Amniotic stem cell (primary cell): ENCODE measurements around the gene CSAD.

Experiments used
- DNase-seq: peaks from one replicate; lab custom pipeline; 2025; lab: John Stamatoyannopoulos, UW

The CSAD gene, protein sequence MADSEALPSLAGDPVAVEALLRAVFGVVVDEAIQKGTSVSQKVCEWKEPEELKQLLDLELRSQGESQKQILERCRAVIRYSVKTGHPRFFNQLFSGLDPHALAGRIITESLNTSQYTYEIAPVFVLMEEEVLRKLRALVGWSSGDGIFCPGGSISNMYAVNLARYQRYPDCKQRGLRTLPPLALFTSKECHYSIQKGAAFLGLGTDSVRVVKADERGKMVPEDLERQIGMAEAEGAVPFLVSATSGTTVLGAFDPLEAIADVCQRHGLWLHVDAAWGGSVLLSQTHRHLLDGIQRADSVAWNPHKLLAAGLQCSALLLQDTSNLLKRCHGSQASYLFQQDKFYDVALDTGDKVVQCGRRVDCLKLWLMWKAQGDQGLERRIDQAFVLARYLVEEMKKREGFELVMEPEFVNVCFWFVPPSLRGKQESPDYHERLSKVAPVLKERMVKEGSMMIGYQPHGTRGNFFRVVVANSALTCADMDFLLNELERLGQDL

DNA sequence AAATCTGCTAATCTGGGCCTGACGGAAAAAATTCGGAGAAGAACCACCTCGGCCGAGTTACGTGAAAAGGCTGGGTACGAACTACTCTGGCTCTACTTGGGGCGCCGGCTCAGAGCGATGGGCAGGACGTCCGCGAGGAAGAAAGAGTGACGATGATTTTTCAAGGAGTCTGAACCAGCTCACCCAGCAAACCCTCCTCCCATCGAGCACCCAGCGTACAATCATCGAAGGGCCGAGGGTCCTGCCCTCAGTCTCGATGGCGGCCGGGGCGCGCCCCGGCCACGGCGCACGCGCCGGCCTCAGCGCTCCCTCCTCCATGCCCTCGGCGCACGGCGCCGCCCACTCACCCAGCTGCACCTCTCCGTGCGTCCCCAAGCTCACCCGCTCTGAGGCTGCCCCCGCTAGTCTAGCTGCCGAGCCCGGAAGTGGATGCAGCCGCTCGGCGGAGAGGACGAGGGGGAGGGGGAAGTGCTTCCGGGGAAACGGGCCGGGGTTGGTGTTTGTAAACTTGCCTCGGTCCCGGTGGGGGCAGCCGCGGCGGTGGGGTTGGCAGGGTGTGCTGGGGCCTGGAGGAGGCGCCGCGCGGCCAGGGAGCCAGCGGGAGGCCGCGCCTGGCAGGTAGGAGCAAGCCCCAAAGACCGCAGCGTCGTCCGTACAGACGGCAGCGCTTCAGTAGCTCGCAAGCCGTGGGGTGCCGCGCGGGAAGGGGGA is at the start of gene CSAD, which contains the start of gene ZNF740:
CSAD (minus strand) TSS at position 706 of the 711 bp plus-strand sequence. CDS start 7,455 bp downstream, outside the sequence.
ZNF740 (plus strand) TSS at position 503 of the 711 bp plus-strand sequence. CDS start 1,262 bp downstream, outside the sequence.
- DNase-seq, result peak; percentile 89

DNA sequence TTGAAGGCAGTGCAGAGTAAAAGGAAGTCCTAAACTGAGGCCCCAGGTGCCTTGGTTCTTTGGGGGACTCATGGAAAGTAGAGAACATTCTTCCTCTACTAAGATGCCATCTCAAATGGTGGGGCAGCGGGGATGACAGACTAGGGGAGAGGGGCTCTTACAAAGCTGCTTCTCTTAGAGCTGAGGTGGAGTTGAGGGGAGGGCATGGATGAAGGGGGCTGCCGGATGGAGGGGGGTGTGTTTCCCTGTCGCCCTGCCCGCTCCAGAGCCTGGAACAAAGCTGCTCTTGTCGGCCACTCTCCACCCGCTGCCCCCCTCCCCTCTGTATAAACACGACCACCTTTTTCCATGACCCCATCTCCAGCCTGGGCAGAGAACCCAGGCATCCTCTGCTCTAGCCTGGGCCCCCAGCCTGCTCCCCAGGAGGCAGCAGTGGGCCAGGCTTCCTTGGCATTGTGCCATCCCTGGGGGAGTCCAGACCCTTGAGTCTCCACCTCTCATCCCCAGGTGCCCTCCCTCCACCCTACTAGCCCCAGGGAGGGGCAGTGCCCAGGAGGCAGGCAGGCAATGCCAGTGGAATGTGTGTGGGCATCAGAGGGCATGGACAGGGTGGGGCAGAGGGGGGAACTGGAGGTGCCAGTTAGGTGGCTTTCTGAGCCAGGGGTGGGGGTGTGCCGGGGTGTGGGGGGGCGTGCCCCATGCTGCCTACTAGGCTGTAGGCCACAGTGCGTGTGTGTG is 49.6 kb upstream of the CSAD start:
- no peak for DNase-seq

DNA sequence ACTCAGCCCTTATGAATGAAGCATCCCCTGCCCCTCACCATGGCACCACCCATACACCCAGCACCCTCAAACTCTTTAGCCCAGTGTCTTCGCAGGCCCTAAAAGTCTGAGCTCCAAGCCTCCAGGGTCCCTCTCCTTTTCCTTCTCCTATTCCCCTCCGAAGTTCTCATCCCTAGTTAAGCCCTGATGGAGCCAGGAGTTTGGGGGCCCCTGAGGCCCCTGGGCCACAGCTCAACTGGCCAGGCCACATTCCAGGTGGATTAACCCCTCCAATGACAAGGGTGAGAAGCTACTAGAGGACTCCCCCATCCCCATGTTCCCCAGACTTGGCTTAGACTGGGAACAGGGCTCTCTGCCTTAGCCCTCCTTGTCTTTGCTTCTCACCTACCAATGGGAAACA is 48.7 kb upstream of the CSAD start:
- no peak for DNase-seq

- no peak for DNase-seq
Measured at GRCh38 chr12:53227836-53228235, 47.1 kb upstream of the CSAD start.

GRCh38 chr12:53227341-53227740 is 46.6 kb upstream of the CSAD start:
- no peak for DNase-seq

- DNase-seq, result no peak
Measured at GRCh38 chr12:53226815-53227214, 46.1 kb upstream of the CSAD start.

GRCh38 chr12:53225635-53226424 is 45.1 kb upstream of the CSAD start:
- no peak for DNase-seq

GRCh38 chr12:53224897-53225634 is 44.3 kb upstream of the CSAD start:
- no peak for DNase-seq

DNA sequence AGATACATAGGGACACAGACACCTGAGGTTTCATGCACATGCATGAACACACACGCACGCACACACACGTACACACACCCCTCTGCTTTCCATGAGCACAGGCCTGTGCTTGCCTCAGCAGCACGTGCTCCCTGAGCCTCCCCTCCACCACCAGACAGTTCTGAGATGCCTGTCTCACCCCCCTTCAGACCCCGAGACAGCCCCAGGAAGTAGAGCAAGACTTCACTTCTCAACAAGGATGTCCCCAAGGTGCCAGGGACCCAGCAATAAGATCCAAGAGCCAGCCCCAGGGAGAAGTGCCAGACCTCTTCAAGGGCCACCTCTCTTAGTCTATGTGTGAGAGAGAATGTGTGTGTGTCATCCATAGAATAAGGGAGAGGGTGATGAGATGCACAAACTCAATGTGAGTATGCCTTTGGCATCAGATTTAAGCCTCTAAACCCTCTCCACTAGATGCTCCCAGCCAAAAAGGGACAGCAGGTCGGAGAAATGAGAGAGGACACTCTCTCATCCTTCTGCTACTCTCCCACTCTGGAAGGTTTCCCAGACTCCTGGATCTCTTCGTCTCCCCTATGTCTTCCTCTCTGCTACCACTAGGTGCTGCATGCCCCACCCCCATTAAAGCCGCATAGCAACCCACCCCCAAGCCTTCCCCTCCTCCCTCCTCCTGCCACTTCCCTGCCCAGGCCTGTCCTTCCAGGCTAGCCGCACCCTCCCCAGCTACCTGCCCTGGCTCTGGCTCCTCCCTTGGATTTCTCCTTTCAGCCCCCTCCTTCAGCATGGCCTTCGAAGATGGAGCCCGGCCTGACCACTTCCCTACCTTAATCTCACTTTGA is 43.6 kb upstream of the CSAD start:
- no peak for DNase-seq

DNA sequence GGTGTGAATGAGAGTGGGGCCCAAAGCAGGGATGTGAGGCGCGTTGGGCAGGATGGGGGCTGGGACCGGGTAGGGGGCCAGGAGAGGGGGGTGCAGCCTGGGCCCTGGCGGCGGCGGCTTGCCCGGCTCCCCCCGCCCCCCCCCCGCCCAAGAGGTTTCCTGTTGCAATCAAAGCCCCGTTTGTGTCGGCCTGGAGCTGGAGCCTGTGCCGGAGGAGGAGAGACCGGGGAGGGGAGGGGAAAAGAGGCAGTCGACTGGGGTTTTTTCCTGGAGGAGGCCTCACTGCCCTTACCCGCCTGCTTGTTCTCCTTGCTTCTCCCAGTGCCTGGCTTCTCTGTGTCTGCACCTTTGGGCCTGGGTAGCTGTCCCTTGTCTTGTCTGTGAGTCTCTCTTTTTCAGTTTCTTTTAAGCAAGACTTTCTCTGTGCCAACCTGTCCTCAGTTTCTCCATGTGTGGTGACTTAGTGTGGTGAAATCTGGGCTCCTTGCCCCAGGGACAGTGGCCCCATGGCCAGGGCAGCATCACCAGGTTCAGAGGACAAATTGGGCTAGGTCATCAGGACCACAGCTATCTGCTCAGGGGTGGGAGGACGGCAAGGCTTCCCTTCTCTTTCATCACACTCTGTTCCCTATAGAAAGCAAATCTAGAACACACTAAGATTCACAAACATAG is 42.8 kb upstream of the CSAD start:
- no peak for DNase-seq

DNA sequence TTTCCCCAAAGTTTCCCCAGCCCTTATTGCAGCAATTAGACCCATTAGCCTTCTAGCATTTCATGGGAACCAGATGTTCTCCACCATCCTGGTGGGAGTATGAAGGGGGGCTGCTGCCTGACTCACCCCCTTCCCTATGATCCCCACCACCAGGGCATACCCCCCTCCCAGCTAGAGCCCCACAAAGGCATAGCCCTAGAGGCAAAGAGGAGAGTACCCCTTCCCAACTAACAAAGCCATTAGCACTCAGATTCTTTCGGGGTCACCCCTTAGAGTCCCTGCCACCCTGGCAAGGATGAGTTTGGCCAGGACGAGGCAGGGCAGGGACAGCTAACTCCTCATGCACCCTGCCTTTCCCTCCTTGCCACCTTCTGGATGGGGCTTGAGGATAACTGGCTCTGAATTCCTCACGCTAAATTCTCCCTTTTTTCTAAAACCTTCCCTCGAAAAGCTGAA is 42.1 kb upstream of the CSAD start:
- DNase-seq, result no peak

DNA sequence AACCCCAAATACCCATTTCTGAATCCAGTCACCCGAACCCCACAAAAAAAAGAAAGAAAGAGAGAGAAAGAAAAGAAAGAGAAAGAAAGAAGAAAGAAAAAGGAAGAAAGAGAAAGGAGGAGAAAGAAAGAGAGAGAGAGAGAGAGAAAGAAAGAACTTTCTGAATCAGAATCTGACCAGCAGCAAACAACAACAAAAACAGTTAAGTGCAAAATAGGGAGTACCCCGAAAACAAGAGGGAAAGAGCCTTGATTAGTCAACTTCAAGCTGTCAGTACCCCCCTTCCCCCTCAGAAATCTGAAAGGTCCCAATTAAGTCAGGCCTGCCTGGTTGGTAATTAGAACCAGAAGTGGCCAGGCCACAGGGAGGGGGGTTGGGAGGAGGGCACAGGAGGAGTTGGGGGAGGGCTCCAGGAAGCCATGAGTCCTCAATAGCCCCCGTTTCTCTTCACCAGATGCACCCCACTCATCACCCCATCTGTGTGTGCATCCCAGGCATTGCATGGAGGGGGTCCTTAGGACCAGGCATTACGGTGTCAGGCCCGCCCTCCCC is 41.5 kb upstream of the CSAD start:
- DNase-seq, result no peak

- DNase-seq, result no peak
Measured at GRCh38 chr12:53221203-53222080, 40.7 kb upstream of the CSAD start.

- peak; percentile 85 for DNase-seq
Measured at GRCh38 chr12:53220694-53221202, 40.0 kb upstream of the CSAD start.

- peak; percentile 54 for DNase-seq
Measured at GRCh38 chr12:53219956-53220693, 39.4 kb upstream of the CSAD start.

- no peak for DNase-seq
Measured at GRCh38 chr12:53219292-53219955, 38.7 kb upstream of the CSAD start.
